Aorta (tissue), 5 donors: ENCODE measurements around the gene MYH2. TPM values are rescaled to one million over a fixed set of nuclear protein-coding genes. Genes with fewer than 3 reads are reported as not detected.

ENCODE experiments used
- ATAC-seq: fragments of 200-7000 bp; cut with Tn5 transposase; one replicate; pipeline ENCODE4 v1.9.1; 2022; ENCODE audit warnings: moderate library complexity; ENCODE audit not compliant: low FRiP score
- DNase-seq, 2 donors: peaks; one replicate each; pipeline ENCODE4 v3.0.0-alpha.2; 2020
- H3K27ac ChIP-seq, 2 donors: one replicate each; pipeline ENCODE4 v1.5.1; 2013; ENCODE audit warnings: low read length in 2 of 2, mild to moderate bottlenecking in 2 of 2, moderate library complexity in 2 of 2, control low read depth in 1 of 2, inconsistent platforms in 1 of 2, low read depth in 1 of 2
- H3K27me3 ChIP-seq, 2 donors: one replicate each; pipeline ENCODE4 v1.6.1; 2013; ENCODE audit warnings: control low read depth in 1 of 2, low read length in 1 of 2, mild to moderate bottlenecking in 1 of 2, moderate library complexity in 1 of 2; ENCODE audit not compliant: insufficient read depth in 2 of 2, control insufficient read depth in 1 of 2
- H3K36me3 ChIP-seq, 2 donors: one replicate each; pipeline ENCODE4 v1.6.1; 2013; ENCODE audit warnings: control low read depth in 1 of 2, low read length in 1 of 2, mild to moderate bottlenecking in 1 of 2; ENCODE audit not compliant: insufficient read depth in 2 of 2, control insufficient read depth in 1 of 2
- H3K4me1 ChIP-seq, 2 donors: one replicate each; pipeline ENCODE4 v1.6.1; 2013; ENCODE audit warnings: low read length in 2 of 2, control low read depth in 1 of 2, mild to moderate bottlenecking in 1 of 2, moderate library complexity in 1 of 2; ENCODE audit not compliant: insufficient read depth in 2 of 2, control insufficient read depth in 1 of 2
- H3K4me3 ChIP-seq, 2 donors: one replicate each; pipeline ENCODE4 v1.5.1; 2013; ENCODE audit warnings: low read length in 2 of 2, control low read depth in 1 of 2, mild to moderate bottlenecking in 1 of 2
- H3K9me3 ChIP-seq: one replicate; pipeline ENCODE4 v1.6.1; 2013; ENCODE audit warnings: mild to moderate bottlenecking, low read length; ENCODE audit not compliant: control insufficient read depth
- WGBS, 2 donors: extraction: QIAGEN DNeasy Blood & Tissue Kit; methylation state at CpG; one replicate each; pipeline ENCODE4 v1.1.7; 2013; 5-methylcytosine and 5-hydroxymethylcytosine counted together
- intact Hi-C, 2 donors: fragments of 100-400 bp; cut with DNase I; formaldehyde crosslinking; loops; one replicate each; pipeline versions ENCODE4 v1.14.2 to v1.15.0; 2022
- long read RNA-seq, 2 donors: library from polyadenylated mRNA; unstranded; transcript quantifications; one replicate each; pipeline ENCODE4 v2.0.0, GENCODE V29; 2020 to 2021
- polyA plus RNA-seq, 2 donors: library from polyadenylated mRNA; stranded (reverse); fragments of 200-250 nt; gene quantifications; one replicate each; pipeline ENCODE4 v1.2.3, GENCODE V29; 2013
- total RNA-seq, 2 donors: library from RNA; stranded (reverse); fragmentation: NEBNext Ultra II Directional; extraction: Animal tissue kit (Norgen Biotek cat#: 25700); gene quantifications; one replicate each; pipeline ENCODE4 v1.2.1, GENCODE V29; 2021
- donor health status: healthy with polysubstance abuse.
- donor health status: Bipolar disorder and iron deficiency.
- donor health status: DM: no; HTN: no; CAD: no.
- donor health status: DM: no; HTN: no; CAD: no.
- donor health status: DM: yes; HTN: yes; CAD: no.

MYH2 gene
- total RNA-seq (not detected), polyA plus RNA-seq (under 1 TPM in 1 of 2 donors, not detected in 1; 0.05 TPM)
- long read RNA-seq, donor 1 = 0 reads
- long read RNA-seq, donor 2 = 0 reads

DNA sequence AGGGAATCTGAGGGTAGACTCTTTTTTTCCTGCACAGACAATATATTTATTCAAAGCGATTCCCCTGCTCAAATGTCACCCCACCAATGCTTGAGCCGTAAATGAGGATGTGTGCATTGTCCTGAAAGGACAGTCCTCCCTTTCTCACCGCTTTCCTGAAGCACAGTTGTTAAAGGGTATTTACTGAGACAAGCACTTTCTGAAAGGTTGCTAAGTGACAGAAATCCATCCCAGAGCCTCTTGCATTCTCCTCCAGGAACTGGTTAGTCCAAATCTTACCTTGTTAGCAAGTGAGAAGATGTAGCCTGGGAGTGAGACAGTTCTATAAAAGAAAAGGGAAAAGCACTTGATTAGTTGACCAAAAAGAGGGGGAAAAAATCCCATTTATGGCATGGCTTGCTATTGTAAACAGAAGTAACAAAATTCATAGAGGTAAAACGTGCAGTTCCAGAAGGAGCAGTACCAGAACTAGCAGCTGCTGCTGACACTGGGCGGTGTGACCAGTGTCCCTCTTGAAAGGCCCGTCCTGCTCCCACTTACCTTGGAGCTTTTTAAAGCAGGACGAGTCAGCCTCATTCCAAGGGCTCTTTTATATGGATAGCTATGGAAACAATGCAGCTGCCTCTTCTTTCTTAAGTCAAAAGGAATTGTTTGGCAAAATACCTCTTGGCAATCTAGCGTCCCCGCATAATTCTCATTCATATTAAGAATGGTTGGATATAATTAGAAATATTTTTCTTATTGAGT lies at the start of gene MYH2:
TSS of gene MYH2 (minus strand) at position 563 of the 747 bp plus-strand sequence. CDS start 1,738 bp downstream, outside the sequence.
- no peaks in the 10 kb centered on the region for H3K4me1 ChIP-seq
- H3K4me3 ChIP-seq = no peak within 1 kb of the TSS
- 40 to 43% methylated on average over 9 of the region's 9 CpGs for WGBS, 2 donors
- H3K27me3 ChIP-seq = no peaks in the 10 kb centered on the region
- H3K27ac ChIP-seq = no peak within 1 kb of the TSS
- peaks cover 1% of the 10 kb centered on the region for H3K9me3 ChIP-seq
- no peaks in the 10 kb centered on the region for H3K36me3 ChIP-seq
- DNase-seq = no peak
- ATAC-seq = no peak
- intact Hi-C loops = no loop called here

DNA sequence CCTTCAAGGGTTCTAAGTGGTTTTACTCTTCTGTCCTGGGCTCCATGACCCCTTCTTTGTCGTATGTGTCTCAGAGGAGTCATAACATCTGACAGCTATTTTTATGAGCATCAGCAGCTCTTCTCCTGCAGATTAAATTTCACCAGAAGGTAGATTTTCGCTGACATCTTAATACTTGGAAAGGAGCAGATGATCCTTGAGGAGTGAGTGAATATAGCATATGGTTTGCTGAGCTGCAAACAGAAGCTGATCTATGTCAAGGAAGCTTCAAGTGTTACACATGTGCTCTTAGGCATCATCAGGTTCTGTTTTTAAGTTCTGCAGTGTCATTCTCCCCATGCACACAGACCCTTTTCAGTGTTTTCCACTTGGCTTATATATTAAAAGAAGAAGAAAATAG lies 49.2 kb upstream of the MYH2 start:
- ATAC-seq = no peak
- intact Hi-C loops = no loop called here
- DNase-seq = no peak
- Histone ChIP-seq H3K4me1 (no peaks in the 10 kb centered on the region), H3K4me3 (no peak overlapping the region), H3K27ac (no peak overlapping the region), H3K27me3 (peaks cover 0 to 1% of the 10 kb centered on the region in 2 donors), H3K9me3 (peaks cover 4% of the 10 kb centered on the region), H3K36me3 (no peaks in the 10 kb centered on the region)
- WGBS, 2 donors = 46 to 57% methylated on average over 2 of the region's 2 CpGs

DNA sequence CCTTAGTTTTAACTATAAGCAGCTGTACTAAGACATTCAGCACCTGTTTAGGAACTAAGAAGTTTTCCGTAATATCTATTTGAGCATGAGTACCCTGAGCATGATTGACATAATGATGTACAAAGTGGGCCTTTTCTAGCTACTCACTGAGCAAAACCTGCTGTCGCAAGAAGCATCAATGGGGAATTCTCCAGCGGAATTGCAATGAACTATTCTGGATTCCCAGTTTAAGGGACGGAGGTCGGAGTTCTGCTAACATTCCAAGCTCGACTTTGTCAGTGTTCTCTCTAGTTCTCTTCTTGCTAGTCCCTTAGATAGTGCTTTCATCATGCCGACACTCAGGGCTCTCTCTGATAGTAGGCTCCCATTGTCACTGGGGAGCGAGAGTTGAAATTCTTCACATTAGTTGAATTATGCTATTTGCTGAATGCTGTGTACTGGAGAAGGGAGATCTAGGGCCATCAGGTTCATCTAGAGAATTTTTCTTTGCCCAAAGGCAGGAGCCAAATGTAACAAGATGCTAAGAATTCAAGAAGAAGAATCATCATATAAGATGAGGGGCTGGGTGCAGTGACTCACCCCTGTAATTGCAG lies 40.2 kb upstream of the MYH2 start:
- H3K27ac ChIP-seq = no peak overlapping the region
- intact Hi-C loops = no loop called here
- no peak for ATAC-seq
- no peaks in the 10 kb centered on the region for H3K4me1 ChIP-seq
- H3K27me3 ChIP-seq = peaks cover 0 to 2% of the 10 kb centered on the region in 2 donors
- H3K36me3 ChIP-seq = no peaks in the 10 kb centered on the region
- H3K9me3 ChIP-seq = peaks cover under 1% of the 10 kb centered on the region
- no peak for DNase-seq
- H3K4me3 ChIP-seq = no peak overlapping the region
- 88 to 90% methylated on average over 8 of the region's 8 CpGs for WGBS, 2 donors

DNA sequence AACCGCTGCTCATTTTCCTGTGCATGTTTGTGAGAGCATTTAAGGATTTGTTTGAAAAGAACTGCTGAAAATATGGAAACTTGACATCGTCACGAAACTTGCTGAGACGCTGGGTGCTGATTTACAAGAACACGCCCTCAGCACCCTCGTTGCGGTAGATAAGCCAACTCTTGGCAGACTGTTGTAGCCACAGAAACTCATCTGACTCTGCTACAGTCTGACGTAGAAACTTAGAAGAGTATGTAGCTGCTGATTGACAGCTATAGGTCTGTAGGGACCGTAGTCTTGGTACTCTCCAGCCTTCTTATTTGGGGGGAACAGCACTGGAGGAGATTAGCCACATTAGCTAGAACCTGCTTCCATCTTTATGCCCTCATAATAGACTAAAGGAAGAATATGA lies 36.1 kb upstream of the MYH2 start:
- H3K4me3 ChIP-seq = no peak overlapping the region
- no peaks in the 10 kb centered on the region for H3K36me3 ChIP-seq
- peaks cover 0 to 2% of the 10 kb centered on the region in 2 donors for H3K27me3 ChIP-seq
- no peaks in the 10 kb centered on the region for H3K9me3 ChIP-seq
- 66 to 72% methylated on average over 9 of the region's 9 CpGs for WGBS, 2 donors
- H3K27ac ChIP-seq = no peak overlapping the region
- ATAC-seq = no peak
- H3K4me1 ChIP-seq = no peaks in the 10 kb centered on the region
- no peak for DNase-seq
- intact Hi-C loops = no loop called here

DNA sequence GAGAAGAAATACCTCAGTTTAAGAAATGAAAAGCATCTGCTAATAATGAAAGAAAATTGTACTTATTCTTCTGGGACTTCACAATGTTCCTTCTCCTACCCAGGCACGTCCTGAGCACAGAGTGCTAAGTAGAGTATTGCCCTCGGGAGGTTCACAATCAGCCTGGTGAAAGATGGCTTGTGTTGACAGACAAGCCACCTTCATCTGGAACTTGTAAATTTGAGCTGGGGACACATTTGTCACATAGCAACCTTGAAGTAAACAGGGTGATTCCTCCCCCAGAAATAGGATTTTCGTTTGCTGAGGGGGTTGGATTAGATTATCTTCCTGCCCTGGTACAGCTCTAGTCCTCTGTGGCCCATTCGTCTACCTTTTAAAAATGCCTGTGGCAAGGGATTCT lies 34.4 kb upstream of the MYH2 start:
- DNase-seq (no peak), ATAC-seq (no peak)
- WGBS, 2 donors = 18 to 31% methylated on average over 4 of the region's 4 CpGs
- intact Hi-C loops = no loop called here
- no peaks in the 10 kb centered on the region for H3K4me1 ChIP-seq
- no peaks in the 10 kb centered on the region for H3K27me3 ChIP-seq
- H3K36me3 ChIP-seq = no peaks in the 10 kb centered on the region
- H3K9me3 ChIP-seq = no peaks in the 10 kb centered on the region
- no peak overlapping the region for H3K4me3 ChIP-seq
- H3K27ac ChIP-seq = no peak overlapping the region

DNA sequence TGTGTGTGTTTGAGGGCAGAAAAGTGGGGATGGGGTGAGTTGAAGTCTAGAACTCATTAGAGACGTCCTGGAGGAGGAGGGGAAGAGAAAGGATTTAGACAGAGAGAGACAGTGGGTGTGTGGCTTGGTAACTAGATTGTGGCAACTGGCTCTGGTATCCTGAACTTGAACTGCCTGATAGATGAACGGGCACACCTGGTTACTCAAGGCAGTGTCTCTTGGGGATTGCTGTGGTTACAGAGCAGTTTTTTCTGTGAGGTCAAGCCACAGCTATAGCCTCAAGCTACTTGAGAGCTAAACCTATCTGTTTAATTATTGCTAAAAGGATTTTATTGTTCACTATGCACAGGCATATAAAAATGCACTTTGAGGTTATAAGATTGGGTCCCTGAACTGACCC lies 29.8 kb upstream of the MYH2 start:
- Histone ChIP-seq H3K4me1 (no peaks in the 10 kb centered on the region), H3K27me3 (no peaks in the 10 kb centered on the region), H3K4me3 (no peak overlapping the region), H3K27ac (no peak overlapping the region), H3K36me3 (no peaks in the 10 kb centered on the region), H3K9me3 (no peaks in the 10 kb centered on the region)
- ATAC-seq (no peak), DNase-seq (no peak)
- intact Hi-C loops = no loop called here
- 32 to 46% methylated on average over 2 of the region's 2 CpGs for WGBS, 2 donors

DNA sequence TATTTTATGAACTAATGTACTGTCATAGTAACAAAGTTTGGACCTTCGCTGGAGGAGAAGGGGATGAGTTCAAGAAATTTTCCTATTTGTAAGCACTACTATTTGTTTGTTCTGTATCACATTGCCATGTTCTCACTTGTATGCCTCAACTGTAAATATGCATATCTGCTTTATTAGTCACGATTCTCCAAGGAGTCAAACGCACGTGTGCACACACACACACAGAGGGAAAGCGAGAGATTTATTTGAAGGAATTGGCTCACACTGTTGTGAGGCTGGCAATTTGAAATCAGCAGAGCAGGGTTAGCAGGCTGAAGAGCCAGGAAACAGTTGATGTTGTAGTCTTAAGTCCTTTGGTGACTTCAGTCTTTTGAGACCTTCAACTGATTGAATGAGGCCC lies 24.9 kb upstream of the MYH2 start:
- H3K36me3 ChIP-seq = no peaks in the 10 kb centered on the region
- ATAC-seq = no peak
- H3K4me3 ChIP-seq = no peak overlapping the region
- H3K4me1 ChIP-seq = no peaks in the 10 kb centered on the region
- intact Hi-C loops = no loop called here
- WGBS, 2 donors = 70 to 73% methylated on average over 5 of the region's 5 CpGs
- DNase-seq = no peak
- H3K27me3 ChIP-seq = no peaks in the 10 kb centered on the region
- no peaks in the 10 kb centered on the region for H3K9me3 ChIP-seq
- H3K27ac ChIP-seq = no peak overlapping the region

DNA sequence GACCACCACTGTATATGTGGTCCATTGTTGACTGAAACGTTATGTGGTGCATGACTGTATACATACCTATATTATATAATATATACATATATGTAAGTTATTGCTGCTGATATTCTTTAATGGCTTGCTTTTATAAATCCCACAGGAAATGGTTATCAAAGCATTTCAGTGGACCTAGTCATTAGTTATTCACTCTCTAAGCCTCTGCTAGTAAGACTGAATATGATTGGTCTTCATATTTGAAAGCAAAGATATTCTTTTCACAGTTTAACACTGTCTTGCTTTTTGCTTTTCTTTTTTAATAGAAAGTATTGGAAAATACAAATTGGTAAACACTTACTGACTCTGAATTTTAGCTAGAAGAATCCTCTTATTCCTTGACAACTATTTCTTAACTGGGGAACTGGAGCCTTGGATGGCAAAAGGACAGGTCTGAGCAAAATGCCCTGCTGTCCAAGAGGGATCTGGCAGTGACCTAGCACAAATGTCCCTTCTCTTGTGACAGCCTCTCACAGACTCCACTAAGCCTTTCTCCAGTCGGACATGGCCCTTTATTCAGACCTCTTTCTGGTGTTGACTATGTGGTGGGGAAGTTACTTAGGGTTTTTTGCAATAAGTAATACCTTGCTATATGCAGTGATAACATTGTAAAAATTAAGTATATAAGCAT lies 14.7 kb upstream of the MYH2 start:
- Histone ChIP-seq H3K4me1 (no peaks in the 10 kb centered on the region), H3K36me3 (no peaks in the 10 kb centered on the region), H3K27ac (no peak overlapping the region), H3K27me3 (no peaks in the 10 kb centered on the region), H3K9me3 (no peaks in the 10 kb centered on the region), H3K4me3 (no peak overlapping the region)
- ATAC-seq (no peak), DNase-seq (no peak)
- 61 to 68% methylated on average over 2 of the region's 2 CpGs for WGBS, 2 donors
- intact Hi-C loops = no loop called here
